ENCODE data around the gene UNC13A.

DNA sequence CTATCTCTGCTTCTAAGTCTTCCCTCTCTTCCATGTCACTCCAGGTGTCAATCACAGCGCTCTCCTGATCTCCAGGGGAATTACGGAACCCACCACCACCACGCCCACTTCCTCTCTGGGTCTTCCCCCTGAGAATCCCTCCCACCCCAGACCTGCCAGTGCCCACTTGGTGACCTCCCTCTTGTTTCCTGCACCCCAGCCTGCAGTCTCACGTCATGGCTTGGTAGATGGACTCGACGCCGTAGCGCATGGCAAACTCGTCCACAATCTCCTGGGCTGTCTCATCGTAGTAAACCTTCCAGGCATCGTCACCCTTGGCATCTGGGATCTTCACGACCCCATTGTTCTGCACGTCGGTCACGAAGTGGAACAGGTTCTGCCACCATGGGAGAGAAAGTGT, 47.0 kb downstream of the UNC13A start:
- TF ChIP-seq RAD21 (conservative IDR thresholded peaks at IDR 0.05) (no peak), EZH2 (IDR thresholded peaks at IDR 0.05; ENCODE audit: borderline replicate concordance, insufficient read depth, low read length, poor library complexity, severe bottlenecking) (no peak)

Data from neural cell (in vitro differentiated cells).